K562 (cell line): Measurements from ENCODE around the gene ACSS2. TPM values are rescaled to one million over a fixed set of nuclear protein-coding genes. Genes with fewer than 3 reads are reported as not detected.
A peak's percentile ranks its signal among the peaks of the same experiment; 100 is the strongest.

Source experiments
- BRD4 ChIP-seq: fragments of 200-600 bp; sonication (generic); IDR thresholded peaks from 2 replicates; pipeline ENCODE4 v1.6.1; 2017; ENCODE audit warnings: inconsistent platforms
- CBFA2T2 ChIP-seq: fragments of 450-650 bp; conservative IDR thresholded peaks from 2 replicates; pipeline ENCODE4 v1.6.1; 2017; ENCODE audit warnings: mild to moderate bottlenecking
- FOSL1 ChIP-seq: fragments of 200-800 bp; sonication (Bioruptor generic); conservative IDR thresholded peaks from 2 replicates; pipeline ENCODE4 v1.6.1; 2016; ENCODE audit warnings: missing genetic modification characterization, missing compliant biosample characterization
- GTF2E2 ChIP-seq: fragments of 200-800 bp; sonication (Bioruptor generic); IDR thresholded peaks from 2 replicates; pipeline ENCODE4 v1.6.1; 2016; ENCODE audit warnings: missing genetic modification characterization, missing compliant biosample characterization
- MTF1 ChIP-seq: fragments of 250-450 bp; sonication (Bioruptor Pico); IDR thresholded peaks from 2 replicates; pipeline ENCODE4 v1.9.0; 2021; ENCODE audit warnings: moderate library complexity, mild to moderate bottlenecking, inconsistent platforms, borderline replicate concordance
- NCOA1 ChIP-seq: fragments of 450-650 bp; IDR thresholded peaks from 2 replicates; pipeline ENCODE4 v1.6.1; 2016; ENCODE audit warnings: low read depth
- NR2C2 ChIP-seq, 2 experiments: fragments of 200-800 bp in 1 of 2; sonication (Bioruptor generic) in 1 of 2; sonication (generic) in 1 of 2; formaldehyde crosslinking in 1 of 2; IDR thresholded peaks; 2 replicates each; pipeline versions ENCODE4 v1.6.1 to v1.8.0; 2016 to 2022; ENCODE audit warnings: mild to moderate bottlenecking in 1 of 2, missing compliant biosample characterization in 1 of 2, missing genetic modification characterization in 1 of 2, missing genetic modification reagents in 1 of 2
- RBBP5 ChIP-seq: fragments of 200-600 bp; sonication (generic); IDR thresholded peaks from 2 replicates; pipeline ENCODE4 v1.6.1; 2012; ENCODE audit warnings: borderline replicate concordance, mild to moderate bottlenecking, low read length, control low read depth, inconsistent platforms; ENCODE audit not compliant: insufficient read depth, poor library complexity, severe bottlenecking
- RBM39 ChIP-seq: fragments of 200-400 bp; formaldehyde crosslinking; optimal IDR thresholded peaks from 2 replicates; pipeline ENCODE3; 2018; ENCODE audit warnings: low read depth, low read length
- THRA ChIP-seq: fragments of 450-650 bp; IDR thresholded peaks from 2 replicates; pipeline ENCODE4 v1.6.1; 2017; ENCODE audit warnings: mild to moderate bottlenecking, moderate library complexity
- ZNF24 ChIP-seq: fragments of 450-650 bp; IDR thresholded peaks from 2 replicates; pipeline ENCODE4 v1.6.1; 2016
- polyA plus RNA-seq, 8 experiments: library from polyadenylated mRNA; depleted of rRNA in 4 of 8; stranded (reverse) in 5 of 8; unstranded in 3 of 8; fragments of >200 nt; fragmentation: Nextera tagmentation in 2 of 8; fragmentation: Illumina TruSeq in 1 of 8; extraction: Ambion mirVana in 2 of 8; extraction: Trizol in 1 of 8; gene quantifications; 2 replicates each; pipeline versions ENCODE4 v1.2.1 to v1.2.3, GENCODE V29; 2011 to 2014; ENCODE audit warnings: inconsistent platforms in 1 of 8, missing spikeins in 1 of 8
- total RNA-seq, 7 experiments: library from RNA; depleted of rRNA in 6 of 7; stranded (reverse); fragments of >200 nt in 6 of 7; fragmentation: Illumina TruSeq in 2 of 7; extraction: Trizol in 2 of 7; gene quantifications; 2 replicates each; pipeline versions ENCODE4 v1.2.1 to v1.2.3, GENCODE V29; 2011 to 2021; ENCODE audit warnings: low replicate concordance in 1 of 7
- TF ChIP-seq, protein P1 (sequence below): fragments of 250-450 bp; sonication (Bioruptor Pico); IDR thresholded peaks from 2 replicates; pipeline ENCODE4 v1.8.0; 2022; ENCODE audit warnings: moderate library complexity, mild to moderate bottlenecking, inconsistent platforms
- TF ChIP-seq, protein P2 (sequence below), 2 experiments: IDR thresholded peaks in 1 of 2; conservative IDR thresholded peaks in 1 of 2; 2 replicates each; pipeline ENCODE4 v1.6.1; 2016; ENCODE audit warnings: low read depth in 2 of 2, mild to moderate bottlenecking in 1 of 2, missing compliant biosample characterization in 1 of 2, missing genetic modification characterization in 1 of 2, moderate library complexity in 1 of 2
- TF ChIP-seq, protein P3 (sequence below): sonication (generic); formaldehyde crosslinking; IDR thresholded peaks from 2 replicates; pipeline ENCODE4 v1.8.0; 2023; ENCODE audit warnings: missing genetic modification reagents, mild to moderate bottlenecking, borderline replicate concordance
- TF ChIP-seq, protein P4 (sequence below): fragments of 450-650 bp; formaldehyde crosslinking; IDR thresholded peaks from 2 replicates; pipeline ENCODE4 v1.4.0; 2022; ENCODE audit warnings: missing genetic modification characterization

Gene ACSS2
- total and polyA plus RNA-seq, 9 of the 15 experiments (the other 6 are each of a cell fraction or from before 2014, with no cell fraction given): 21.9 to 246 (median 66.2) TPM

DNA sequence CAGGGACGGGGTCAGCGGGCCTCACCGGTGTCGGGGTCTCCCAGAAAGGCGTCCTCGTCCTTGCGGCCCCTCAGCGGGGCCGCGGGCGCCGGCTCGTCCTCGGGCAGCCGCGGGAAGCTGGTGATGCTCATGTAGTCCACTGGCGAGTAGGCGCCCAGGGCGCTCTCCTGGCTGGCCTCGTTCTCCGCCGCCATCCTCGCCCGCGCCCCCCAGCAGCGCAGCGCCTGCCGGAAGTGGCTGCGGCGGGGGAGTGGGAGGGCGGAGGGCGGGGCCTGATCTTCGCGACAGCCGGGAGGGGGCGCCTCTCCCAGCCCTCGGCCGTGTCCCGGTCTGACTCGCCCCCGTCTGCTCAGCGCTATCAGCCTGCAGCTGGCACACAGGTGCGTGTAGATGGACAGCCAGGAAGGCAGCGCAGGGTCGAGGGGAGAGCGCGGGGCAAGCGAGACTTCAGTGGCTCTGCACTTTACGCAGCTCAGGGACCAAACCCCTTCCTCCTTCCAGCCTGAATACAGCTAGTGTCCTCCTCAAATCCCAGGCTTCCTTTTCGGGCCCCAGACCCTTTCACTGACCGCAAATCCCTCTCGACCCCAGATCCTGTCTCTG is 3.7 kb upstream of the ACSS2 start, which contains the start of gene GGT7 (continued):
- no peak for TF ChIP-seq NR2C2 (CRISPR knock-in tag; IDR thresholded peaks at IDR 0.05)
- TF ChIP-seq NR2C2 (tag; IDR thresholded peaks at IDR 0.05): peak; percentile 47; the same call in 1 of the 2 replicates
- no peak for TF ChIP-seq FOSL1 (tag)
- no peak for TF ChIP-seq RBM39
- peak; percentile 66 for TF ChIP-seq CBFA2T2
- TF ChIP-seq MTF1: no peak
- no peak for TF ChIP-seq ZNF24
- TF ChIP-seq BRD4: no peak
- TF ChIP-seq, protein P1, sequence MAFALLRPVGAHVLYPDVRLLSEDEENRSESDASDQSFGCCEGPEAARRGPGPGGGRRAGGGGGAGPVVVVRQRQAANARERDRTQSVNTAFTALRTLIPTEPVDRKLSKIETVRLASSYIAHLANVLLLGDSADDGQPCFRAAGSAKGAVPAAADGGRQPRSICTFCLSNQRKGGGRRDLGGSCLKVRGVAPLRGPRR (CRISPR knock-in tag): no peak
- TF ChIP-seq THRA: no peak
- TF ChIP-seq NCOA1: no peak; the same call in 1 of the 2 replicates
- TF ChIP-seq, protein P2, sequence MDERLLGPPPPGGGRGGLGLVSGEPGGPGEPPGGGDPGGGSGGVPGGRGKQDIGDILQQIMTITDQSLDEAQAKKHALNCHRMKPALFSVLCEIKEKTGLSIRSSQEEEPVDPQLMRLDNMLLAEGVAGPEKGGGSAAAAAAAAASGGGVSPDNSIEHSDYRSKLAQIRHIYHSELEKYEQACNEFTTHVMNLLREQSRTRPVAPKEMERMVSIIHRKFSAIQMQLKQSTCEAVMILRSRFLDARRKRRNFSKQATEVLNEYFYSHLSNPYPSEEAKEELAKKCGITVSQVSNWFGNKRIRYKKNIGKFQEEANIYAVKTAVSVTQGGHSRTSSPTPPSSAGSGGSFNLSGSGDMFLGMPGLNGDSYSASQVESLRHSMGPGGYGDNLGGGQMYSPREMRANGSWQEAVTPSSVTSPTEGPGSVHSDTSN (CRISPR knock-in tag; IDR thresholded peaks at IDR 0.05; ENCODE audit: low read depth): no peak
- TF ChIP-seq, protein P2 (tag; conservative IDR thresholded peaks at IDR 0.05; ENCODE audit: low read depth): no peak
- TF ChIP-seq, protein P3, sequence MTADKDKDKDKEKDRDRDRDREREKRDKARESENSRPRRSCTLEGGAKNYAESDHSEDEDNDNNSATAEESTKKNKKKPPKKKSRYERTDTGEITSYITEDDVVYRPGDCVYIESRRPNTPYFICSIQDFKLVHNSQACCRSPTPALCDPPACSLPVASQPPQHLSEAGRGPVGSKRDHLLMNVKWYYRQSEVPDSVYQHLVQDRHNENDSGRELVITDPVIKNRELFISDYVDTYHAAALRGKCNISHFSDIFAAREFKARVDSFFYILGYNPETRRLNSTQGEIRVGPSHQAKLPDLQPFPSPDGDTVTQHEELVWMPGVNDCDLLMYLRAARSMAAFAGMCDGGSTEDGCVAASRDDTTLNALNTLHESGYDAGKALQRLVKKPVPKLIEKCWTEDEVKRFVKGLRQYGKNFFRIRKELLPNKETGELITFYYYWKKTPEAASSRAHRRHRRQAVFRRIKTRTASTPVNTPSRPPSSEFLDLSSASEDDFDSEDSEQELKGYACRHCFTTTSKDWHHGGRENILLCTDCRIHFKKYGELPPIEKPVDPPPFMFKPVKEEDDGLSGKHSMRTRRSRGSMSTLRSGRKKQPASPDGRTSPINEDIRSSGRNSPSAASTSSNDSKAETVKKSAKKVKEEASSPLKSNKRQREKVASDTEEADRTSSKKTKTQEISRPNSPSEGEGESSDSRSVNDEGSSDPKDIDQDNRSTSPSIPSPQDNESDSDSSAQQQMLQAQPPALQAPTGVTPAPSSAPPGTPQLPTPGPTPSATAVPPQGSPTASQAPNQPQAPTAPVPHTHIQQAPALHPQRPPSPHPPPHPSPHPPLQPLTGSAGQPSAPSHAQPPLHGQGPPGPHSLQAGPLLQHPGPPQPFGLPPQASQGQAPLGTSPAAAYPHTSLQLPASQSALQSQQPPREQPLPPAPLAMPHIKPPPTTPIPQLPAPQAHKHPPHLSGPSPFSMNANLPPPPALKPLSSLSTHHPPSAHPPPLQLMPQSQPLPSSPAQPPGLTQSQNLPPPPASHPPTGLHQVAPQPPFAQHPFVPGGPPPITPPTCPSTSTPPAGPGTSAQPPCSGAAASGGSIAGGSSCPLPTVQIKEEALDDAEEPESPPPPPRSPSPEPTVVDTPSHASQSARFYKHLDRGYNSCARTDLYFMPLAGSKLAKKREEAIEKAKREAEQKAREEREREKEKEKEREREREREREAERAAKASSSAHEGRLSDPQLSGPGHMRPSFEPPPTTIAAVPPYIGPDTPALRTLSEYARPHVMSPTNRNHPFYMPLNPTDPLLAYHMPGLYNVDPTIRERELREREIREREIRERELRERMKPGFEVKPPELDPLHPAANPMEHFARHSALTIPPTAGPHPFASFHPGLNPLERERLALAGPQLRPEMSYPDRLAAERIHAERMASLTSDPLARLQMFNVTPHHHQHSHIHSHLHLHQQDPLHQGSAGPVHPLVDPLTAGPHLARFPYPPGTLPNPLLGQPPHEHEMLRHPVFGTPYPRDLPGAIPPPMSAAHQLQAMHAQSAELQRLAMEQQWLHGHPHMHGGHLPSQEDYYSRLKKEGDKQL (CRISPR knock-in tag): 0 out of 2 replicates have a peak, but pooled peaks have one; percentile 41
- TF ChIP-seq RBBP5: peak; percentile 44
- TF ChIP-seq, protein P4, sequence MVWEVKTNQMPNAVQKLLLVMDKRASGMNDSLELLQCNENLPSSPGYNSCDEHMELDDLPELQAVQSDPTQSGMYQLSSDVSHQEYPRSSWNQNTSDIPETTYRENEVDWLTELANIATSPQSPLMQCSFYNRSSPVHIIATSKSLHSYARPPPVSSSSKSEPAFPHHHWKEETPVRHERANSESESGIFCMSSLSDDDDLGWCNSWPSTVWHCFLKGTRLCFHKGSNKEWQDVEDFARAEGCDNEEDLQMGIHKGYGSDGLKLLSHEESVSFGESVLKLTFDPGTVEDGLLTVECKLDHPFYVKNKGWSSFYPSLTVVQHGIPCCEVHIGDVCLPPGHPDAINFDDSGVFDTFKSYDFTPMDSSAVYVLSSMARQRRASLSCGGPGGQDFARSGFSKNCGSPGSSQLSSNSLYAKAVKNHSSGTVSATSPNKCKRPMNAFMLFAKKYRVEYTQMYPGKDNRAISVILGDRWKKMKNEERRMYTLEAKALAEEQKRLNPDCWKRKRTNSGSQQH (CRISPR knock-in tag): no peak
- no peak for TF ChIP-seq GTF2E2
